Esophagus squamous epithelium (tissue), 4 donors: Measurements from ENCODE around the gene SH3PXD2B.

Experiments
- CTCF ChIP-seq, 6 experiments: fragments of 450-650 bp in 4 of 6; fragments of 200-600 bp in 2 of 6; sonication (generic) in 2 of 6; IDR thresholded peaks; one replicate each; pipeline ENCODE4 v1.5.1; 2016 to 2019; ENCODE audit warnings: antibody characterized with exemption in 6 of 6, mild to moderate bottlenecking in 4 of 6, moderate library complexity in 4 of 6
- POLR2A ChIP-seq, 4 donors: fragments of 450-650 bp; IDR thresholded peaks; one replicate each; pipeline ENCODE4 v1.6.1; 2017; ENCODE audit warnings: antibody characterized with exemption in 4 of 4, mild to moderate bottlenecking in 4 of 4, moderate library complexity in 3 of 4

GRCh38 chr5:172315587-172316493 is 138.5 kb downstream of the SH3PXD2B start:
- no peak for TF ChIP-seq CTCF (IDR thresholded peaks at IDR 0.05)
- TF ChIP-seq POLR2A (IDR thresholded peaks at IDR 0.05) = no peak
